HCT116 (cell line): Measurements from ENCODE around the gene TOP1. TPM values are rescaled to one million over a fixed set of nuclear protein-coding genes. Genes with fewer than 3 reads are reported as not detected.

Source experiments
- ATAC-seq: fragments of 200-7000 bp; cut with Tn5 transposase; 2 replicates; pipeline ENCODE4 v1.9.1; 2020; ENCODE audit warnings: mild to moderate bottlenecking, moderate library complexity
- BruUV-seq: library from RNA; stranded (reverse); fragments of 400-500 nt; replicated peaks from 2 replicates; lab custom pipeline; 2021; lab: Mats Ljungman, UMichigan
- CTCF ChIA-PET: fragments of 300-600 bp; sonication (Branson Sonifier 250); formaldehyde crosslinking; loops from one replicate; lab custom pipeline; 2021; ENCODE audit warnings: antibody characterized with exemption; lab: Charles Lee
- POLR2A ChIA-PET: fragments of 300-600, 350-600 bp; sonication (Branson Sonifier 250); formaldehyde crosslinking; loops from one replicate; lab custom pipeline; 2021; ENCODE audit warnings: antibody characterized with exemption; lab: Charles Lee
- RAD21 ChIA-PET, 2 experiments: fragments of 300-600 bp; sonication (Branson Sonifier 250); formaldehyde crosslinking; loops; one replicate each; lab custom pipeline; 2023; ENCODE audit warnings: low total read pairs in 2 of 2; ENCODE audit not compliant: uncharacterized antibody in 2 of 2, unreplicated experiment in 2 of 2, low non-redundant PET in 1 of 2; lab: Charles Lee
- DNase-seq: peaks from one replicate; pipeline ENCODE4 v3.0.0-alpha.2; 2010; ENCODE audit warnings: low read depth, low spot score
- H2AFZ ChIP-seq: fragments of 200-600 bp; shearing (Covaris generic), sonication (generic); 2 replicates; pipeline ENCODE4 v1.6.1; 2017; ENCODE audit warnings: low read depth, mixed run types, mixed read lengths, antibody characterized with exemption, low read length; ENCODE audit not compliant: poor library complexity, severe bottlenecking
- H3K27ac ChIP-seq: 2 replicates; pipeline ENCODE4 v1.5.1; 2012; ENCODE audit warnings: low read depth, low read length
- H3K27me3 ChIP-seq: fragments of 200-600 bp; sonication (generic); 2 replicates; pipeline ENCODE4 v1.6.1; 2016; ENCODE audit warnings: mixed run types, low read length, mixed read lengths; ENCODE audit not compliant: insufficient read depth
- H3K36me3 ChIP-seq, 2 experiments: fragments of 200-500 bp in 1 of 2; fragments of 200-600 bp in 1 of 2; sonication (Bioruptor generic) in 1 of 2; sonication (generic) in 1 of 2; 2 replicates each; pipeline versions ENCODE4 v1.5.1 to v1.6.1; 2014 to 2016; ENCODE audit warnings: low read length in 2 of 2, inconsistent platforms in 1 of 2, mixed read lengths in 1 of 2, mixed run types in 1 of 2; ENCODE audit not compliant: insufficient read depth in 2 of 2, control insufficient read depth in 1 of 2
- H3K4me1 ChIP-seq, 2 experiments: fragments of 200-600 bp in 1 of 2; sonication (generic) in 1 of 2; 2 replicates each; pipeline versions ENCODE4 v1.5.1 to v1.6.1; 2012 to 2017; ENCODE audit warnings: low read length in 2 of 2, inconsistent platforms in 1 of 2, mild to moderate bottlenecking in 1 of 2, mixed read lengths in 1 of 2, mixed run types in 1 of 2, moderate library complexity in 1 of 2; ENCODE audit not compliant: insufficient read depth in 2 of 2, control insufficient read depth in 1 of 2
- H3K4me2 ChIP-seq: fragments of 200-600 bp; sonication (generic); 2 replicates; pipeline ENCODE4 v1.6.1; 2017; ENCODE audit warnings: mixed run types, low read length, mixed read lengths
- H3K4me3 ChIP-seq, 2 experiments: fragments of 200-600 bp in 1 of 2; sonication (generic) in 1 of 2; replicated peaks in 1 of 2; 2 replicates each; pipeline ENCODE4 v1.5.1; 2011 to 2016; ENCODE audit warnings: low read length in 2 of 2, control low read depth in 1 of 2, low read depth in 1 of 2, mild to moderate bottlenecking in 1 of 2, mixed read lengths in 1 of 2, mixed run types in 1 of 2
- H3K79me2 ChIP-seq: fragments of 200-600 bp; sonication (generic); 2 replicates; pipeline ENCODE4 v1.6.1; 2017; ENCODE audit warnings: mild to moderate bottlenecking, mixed run types, low read length, moderate library complexity, mixed read lengths; ENCODE audit not compliant: insufficient read depth
- H3K9ac ChIP-seq: fragments of 200-600 bp; sonication (generic); 2 replicates; pipeline ENCODE4 v1.6.1; 2016; ENCODE audit warnings: low read length, mixed read lengths
- H3K9me2 ChIP-seq: fragments of 200-600 bp; sonication (generic), shearing (Covaris generic); 2 replicates; pipeline ENCODE4 v1.6.1; 2017; ENCODE audit warnings: mixed run types, mild to moderate bottlenecking, moderate library complexity; ENCODE audit not compliant: insufficient read depth
- H3K9me3 ChIP-seq, 2 experiments: fragments of 200-500 bp in 1 of 2; fragments of 200-600 bp in 1 of 2; sonication (Bioruptor generic) in 1 of 2; sonication (generic) in 1 of 2; 2 replicates each; pipeline ENCODE4 v1.6.1; 2014 to 2017; ENCODE audit warnings: low read length in 2 of 2, mixed read lengths in 2 of 2, inconsistent platforms in 1 of 2, low read depth in 1 of 2, mild to moderate bottlenecking in 1 of 2, mixed run types in 1 of 2, moderate library complexity in 1 of 2; ENCODE audit not compliant: control insufficient read depth in 1 of 2, insufficient read depth in 1 of 2
- H4K20me1 ChIP-seq: fragments of 200-600 bp; sonication (generic), shearing (Covaris generic); 2 replicates; pipeline ENCODE4 v1.6.1; 2017; ENCODE audit warnings: mixed run types, mild to moderate bottlenecking, moderate library complexity; ENCODE audit not compliant: insufficient read depth
- ATF3 ChIP-seq: IDR thresholded peaks from 2 replicates; pipeline ENCODE4 v1.6.1; 2012
- CBX3 ChIP-seq: IDR thresholded peaks from 2 replicates; pipeline ENCODE4 v1.6.1; 2012; ENCODE audit warnings: low read depth
- CEBPB ChIP-seq: IDR thresholded peaks from 2 replicates; pipeline ENCODE4 v1.6.1; 2012; ENCODE audit warnings: low read depth
- CTCF ChIP-seq, 3 experiments: fragments of 200-600 bp in 1 of 3; sonication (generic) in 1 of 3; IDR thresholded peaks in 2 of 3; conservative IDR thresholded peaks in 1 of 3; 2 replicates each; pipeline ENCODE4 v1.5.1; 2012 to 2017; ENCODE audit warnings: low read depth in 2 of 3, low read length in 2 of 3, antibody characterized with exemption in 1 of 3, borderline replicate concordance in 1 of 3, control low read depth in 1 of 3, mild to moderate bottlenecking in 1 of 3, mixed read lengths in 1 of 3, mixed run types in 1 of 3, moderate library complexity in 1 of 3; ENCODE audit not compliant: insufficient read depth in 1 of 3
- ELF1 ChIP-seq: IDR thresholded peaks from 2 replicates; pipeline ENCODE4 v1.6.1; 2012; ENCODE audit warnings: low read depth, borderline replicate concordance
- EZH2 ChIP-seq: fragments of 200-600 bp; sonication (generic); IDR thresholded peaks from 2 replicates; pipeline ENCODE4 v1.6.1; 2017; ENCODE audit warnings: antibody characterized with exemption, mixed run types
- EZH2phosphoT487 ChIP-seq: fragments of 200-600 bp; IDR thresholded peaks from 2 replicates; pipeline ENCODE4 v1.6.1; 2018; ENCODE audit warnings: antibody characterized with exemption, borderline replicate concordance
- FOSL1 ChIP-seq: IDR thresholded peaks from 2 replicates; pipeline ENCODE4 v1.6.1; 2012; ENCODE audit warnings: low read depth
- JUND ChIP-seq: IDR thresholded peaks from 2 replicates; pipeline ENCODE4 v1.6.1; 2012
- MAX ChIP-seq: IDR thresholded peaks from 2 replicates; pipeline ENCODE4 v1.6.1; 2012
- POLR2A ChIP-seq: IDR thresholded peaks from 2 replicates; pipeline ENCODE4 v1.7.0; 2011; ENCODE audit warnings: borderline replicate concordance; ENCODE audit not compliant: insufficient read depth, insufficient read length; ENCODE audit errors: extremely low read depth
- POLR2AphosphoS5 ChIP-seq: IDR thresholded peaks from 2 replicates; pipeline ENCODE4 v1.6.1; 2011; ENCODE audit warnings: mild to moderate bottlenecking, low read depth, low read length, moderate library complexity
- RAD21 ChIP-seq: IDR thresholded peaks from 2 replicates; pipeline ENCODE4 v1.6.1; 2012; ENCODE audit warnings: low read depth, mild to moderate bottlenecking
- REST ChIP-seq: IDR thresholded peaks from 2 replicates; pipeline ENCODE4 v1.6.1; 2012; ENCODE audit warnings: low read depth
- TCF7L2 ChIP-seq: IDR thresholded peaks from 2 replicates; pipeline ENCODE4 v1.7.0; 2011; ENCODE audit warnings: borderline replicate concordance, inconsistent platforms; ENCODE audit not compliant: insufficient read depth, insufficient read length; ENCODE audit errors: extremely low read depth
- YY1 ChIP-seq: IDR thresholded peaks from 2 replicates; pipeline ENCODE4 v1.6.1; 2011; ENCODE audit warnings: low read length, low read depth, moderate library complexity, mild to moderate bottlenecking; ENCODE audit not compliant: insufficient replicate concordance; ENCODE audit errors: extremely low read depth
- ZBTB33 ChIP-seq: IDR thresholded peaks from 2 replicates; pipeline ENCODE4 v1.6.1; 2011; ENCODE audit warnings: mild to moderate bottlenecking, low read length, moderate library complexity; ENCODE audit not compliant: insufficient replicate concordance; ENCODE audit errors: extremely low read depth
- ZFX ChIP-seq: fragments of 450-650 bp; IDR thresholded peaks from 2 replicates; pipeline ENCODE4 v1.6.1; 2017
- ZNF274 ChIP-seq: fragments of 200-500 bp; sonication (Bioruptor generic); IDR thresholded peaks from 2 replicates; pipeline ENCODE4 v1.6.1; 2014; ENCODE audit warnings: mild to moderate bottlenecking, low read depth, low read length, inconsistent platforms
- intact Hi-C: fragments of 100-400 bp; cut with micrococcal nuclease; formaldehyde crosslinking; loops from 2 replicates; pipeline ENCODE4 v1.10.0; 2022
- total RNA-seq: library from RNA; stranded (reverse); gene quantifications from one replicate; pipeline ENCODE4 v1.2.1, GENCODE V29; 2021; ENCODE audit not compliant: unreplicated experiment

TOP1 gene
- total RNA-seq, 1 experiment from 2014 or later = 190 TPM

- no peaks in the 10 kb centered on the region for H3K9me3 ChIP-seq
- ATAC-seq (no peak), DNase-seq (no peak)
- no peaks in the 10 kb centered on the region for H3K27me3 ChIP-seq
- ChIA-PET CTCF (no interaction called here), RAD21 (no interaction called here), POLR2A (interaction anchor here (1.3 kb wide), 1 partner anchor 120 kb away, joined by 6 read pairs; no protein-coding TSS in a partner anchor)
- peaks cover 55% of the 10 kb centered on the region for H3K79me2 ChIP-seq
- H4K20me1 ChIP-seq = peaks cover 11% of the 10 kb centered on the region; the same call in 1 of the 2 replicates
- TF ChIP-seq ZNF274 = no peak
- no peak for TF ChIP-seq MAX
- TF ChIP-seq CEBPB = no peak
- no peak for TF ChIP-seq YY1
- TF ChIP-seq ELF1 = no peak
- no peak for TF ChIP-seq EZH2
- no peak for TF ChIP-seq RAD21
- no peak for TF ChIP-seq EZH2phosphoT487
- no peak for TF ChIP-seq CBX3
- no peak for TF ChIP-seq TCF7L2
- no peak for TF ChIP-seq FOSL1
- no peak for TF ChIP-seq JUND
- TF ChIP-seq POLR2AphosphoS5 = no peak
- no peak for TF ChIP-seq ZBTB33
- no peak for TF ChIP-seq ATF3
- TF ChIP-seq REST = no peak
- TF ChIP-seq CTCF (IDR thresholded peaks at IDR 0.05 in 2 of 3, conservative IDR thresholded peaks at IDR 0.05 in 1 of 3; ENCODE audit: borderline replicate concordance in 1 of 3, insufficient read depth in 1 of 3, low read depth in 2 of 3, low read length in 2 of 3) = no peak
- TF ChIP-seq POLR2A = no peak
- no peak for TF ChIP-seq ZFX
- peaks cover 65 to 75% of the 10 kb centered on the region in 2 experiments for H3K36me3 ChIP-seq
- intact Hi-C loops = no loop called here
- BruUV-seq = no TSS peak
- H3K4me2 ChIP-seq = no peak overlapping the region
- H3K9ac ChIP-seq = no peak overlapping the region
- no peak overlapping the region for H3K27ac ChIP-seq
- H2AFZ ChIP-seq = no peak overlapping the region
- H3K9me2 ChIP-seq = no peaks in the 10 kb centered on the region
- H3K4me1 ChIP-seq = peaks cover 4 to 15% of the 10 kb centered on the region in 2 experiments; a peak in 2 of 4 replicates
- H3K4me3 ChIP-seq = no peak overlapping the region
Observed at GRCh38 chr20:41111578-41111951, 82.9 kb downstream of the TOP1 start.
